ENCODE measurements around the gene PGA5. TPM values are rescaled to one million over a fixed set of nuclear protein-coding genes. Genes with fewer than 3 reads are reported as not detected.
"Not testable (repeated sequence)": the region's sequence is repeated elsewhere in the genome, so short reads cannot be mapped to it uniquely, and the experiment has no call there.

PGA5 gene
- total RNA-seq, 1 donor from 2014 or later: 2.9 TPM

DNA sequence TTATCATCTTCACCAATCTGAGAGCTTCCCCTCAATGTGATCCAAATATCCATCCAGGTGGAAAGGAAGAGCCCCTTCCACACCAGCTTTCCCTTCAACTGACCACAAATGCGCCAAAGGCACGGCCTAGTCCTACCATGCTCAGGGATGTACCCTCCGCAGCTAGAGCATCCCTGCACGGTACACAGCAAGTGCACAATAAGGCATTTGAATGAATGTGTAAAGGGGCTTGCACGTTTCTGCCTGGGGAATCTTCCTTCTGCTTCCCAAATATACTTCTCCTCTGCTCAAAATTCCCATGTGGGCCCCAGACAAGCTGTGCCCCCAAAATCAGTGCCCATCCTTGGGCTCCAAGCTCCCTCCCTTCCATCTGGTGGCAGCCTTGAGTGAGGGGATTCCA lies 22.0 kb upstream of the PGA5 start:
- H3K36me3 Mint-ChIP-seq, H3K9me3 Mint-ChIP-seq, H3K4me3 Mint-ChIP-seq: not testable (repeated sequence)

DNA sequence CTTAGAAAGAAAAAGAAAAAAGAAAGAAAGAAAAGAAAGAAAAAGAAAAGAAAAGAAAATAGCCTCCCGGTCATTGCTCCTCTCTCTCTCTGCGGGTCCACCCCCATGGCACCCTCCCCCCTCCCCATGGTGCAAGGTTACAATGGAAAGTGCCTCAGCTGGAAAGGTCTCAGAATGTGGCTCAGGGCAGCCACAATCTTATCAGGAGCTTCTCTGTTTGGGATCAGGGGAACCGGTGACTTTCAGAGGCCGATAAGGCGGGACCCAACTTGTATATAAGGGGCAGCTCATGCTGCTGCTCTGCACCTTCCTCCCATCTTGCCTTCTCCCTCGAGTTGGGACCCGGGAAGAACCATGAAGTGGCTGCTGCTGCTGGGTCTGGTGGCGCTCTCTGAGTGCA lies 18.9 kb upstream of the PGA5 start, which contains the start of gene PGA4:
TSS of gene PGA4 (plus strand) at position 301 of the 400 bp plus-strand sequence. CDS start at position 355, 54 bp downstream.
- not testable (repeated sequence) for H3K36me3 Mint-ChIP-seq; DNase-seq (ENCODE audit: extremely low spot score, unreplicated experiment); H3K4me3 Mint-ChIP-seq; H3K27ac Mint-ChIP-seq; H3K27me3 Mint-ChIP-seq; H3K4me1 Mint-ChIP-seq (ENCODE audit: unreplicated experiment); H3K9me3 Mint-ChIP-seq

More for the DNA sequence above, 22.0 kb upstream of the PGA5 start:
- H3K4me1 Mint-ChIP-seq (ENCODE audit: unreplicated experiment); H3K27ac Mint-ChIP-seq; H3K27me3 Mint-ChIP-seq; DNase-seq (ENCODE audit: extremely low spot score, unreplicated experiment): not testable (repeated sequence)

DNA sequence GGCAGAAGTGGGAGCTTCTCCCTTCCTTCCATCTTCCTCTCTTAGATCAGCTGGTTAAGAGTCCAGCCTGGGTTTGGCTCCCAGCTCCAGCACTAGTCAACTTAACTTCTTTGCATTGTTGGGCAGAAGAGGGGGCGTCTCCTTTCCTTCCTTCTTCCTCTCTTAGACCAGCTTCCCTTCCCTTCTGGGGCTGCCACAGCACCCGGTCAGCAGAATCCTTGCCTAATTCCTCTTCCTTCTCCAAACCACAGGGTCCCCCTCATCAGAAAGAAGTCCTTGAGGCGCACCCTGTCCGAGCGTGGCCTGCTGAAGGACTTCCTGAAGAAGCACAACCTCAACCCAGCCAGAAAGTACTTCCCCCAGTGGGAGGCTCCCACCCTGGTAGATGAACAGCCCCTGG lies 18.3 kb upstream of the PGA5 start:
- not testable (repeated sequence) for H3K27me3 Mint-ChIP-seq; H3K27ac Mint-ChIP-seq; H3K4me3 Mint-ChIP-seq; H3K9me3 Mint-ChIP-seq; DNase-seq (ENCODE audit: extremely low spot score, unreplicated experiment); H3K36me3 Mint-ChIP-seq; H3K4me1 Mint-ChIP-seq (ENCODE audit: unreplicated experiment)

DNA sequence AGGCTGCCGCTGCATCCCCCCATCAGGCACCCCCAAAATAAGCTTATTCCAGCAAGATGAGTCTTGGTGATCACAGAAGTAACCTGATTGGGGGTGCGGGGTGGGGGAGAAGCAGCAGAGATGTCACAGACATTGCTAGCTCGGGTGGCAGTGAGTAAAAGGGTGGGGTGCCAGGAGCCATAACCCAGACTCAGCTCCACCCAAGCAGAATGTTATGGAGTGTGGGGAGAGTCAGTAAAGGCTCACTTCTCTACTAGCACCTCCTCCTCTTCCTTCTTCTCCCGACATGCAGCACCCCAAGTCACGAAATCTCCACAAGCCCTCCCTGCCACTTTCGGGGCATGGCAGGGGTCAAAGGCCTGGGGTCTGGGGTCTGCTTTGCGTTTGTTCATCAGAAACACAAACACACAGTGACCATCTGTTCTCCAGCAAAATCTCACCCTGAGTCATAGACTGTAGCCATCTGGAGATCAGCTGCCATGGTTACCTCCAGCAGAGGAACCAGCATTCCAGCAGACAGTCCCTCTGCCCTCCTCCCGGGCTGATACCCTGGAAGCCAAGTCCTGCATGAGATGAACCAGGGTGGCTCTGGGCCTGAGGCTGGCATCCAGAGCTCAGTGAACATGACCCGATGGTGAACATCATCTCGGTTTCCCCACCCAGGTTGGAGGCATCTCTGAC lies 14.4 kb upstream of the PGA5 start:
- H3K4me1 Mint-ChIP-seq (ENCODE audit: unreplicated experiment); DNase-seq (ENCODE audit: extremely low spot score, unreplicated experiment); H3K36me3 Mint-ChIP-seq; H3K9me3 Mint-ChIP-seq; H3K27me3 Mint-ChIP-seq; H3K4me3 Mint-ChIP-seq; H3K27ac Mint-ChIP-seq: not testable (repeated sequence)

DNA sequence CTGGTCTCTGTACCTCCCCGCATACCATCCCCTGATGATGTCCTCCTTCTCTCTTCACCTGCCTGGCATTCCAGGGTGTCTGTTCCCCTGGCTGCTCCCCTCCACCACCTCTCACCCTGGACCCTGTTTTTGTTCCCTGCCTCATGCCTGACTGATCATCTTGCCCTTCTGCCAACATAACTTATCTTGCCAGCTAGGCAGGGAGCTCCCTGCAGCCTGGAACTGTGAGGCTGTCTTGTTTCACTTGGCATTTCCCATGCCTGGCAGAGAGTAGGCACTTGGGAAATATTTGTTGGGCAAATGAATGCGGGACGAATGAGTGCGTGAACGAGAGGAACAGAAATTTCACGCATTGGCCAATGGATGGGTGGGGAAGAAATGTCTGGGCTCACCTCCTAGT lies 11.5 kb upstream of the PGA5 start:
- H3K9me3 Mint-ChIP-seq; DNase-seq (ENCODE audit: extremely low spot score, unreplicated experiment); H3K36me3 Mint-ChIP-seq; H3K4me1 Mint-ChIP-seq (ENCODE audit: unreplicated experiment); H3K27ac Mint-ChIP-seq; H3K4me3 Mint-ChIP-seq; H3K27me3 Mint-ChIP-seq: not testable (repeated sequence)

DNA sequence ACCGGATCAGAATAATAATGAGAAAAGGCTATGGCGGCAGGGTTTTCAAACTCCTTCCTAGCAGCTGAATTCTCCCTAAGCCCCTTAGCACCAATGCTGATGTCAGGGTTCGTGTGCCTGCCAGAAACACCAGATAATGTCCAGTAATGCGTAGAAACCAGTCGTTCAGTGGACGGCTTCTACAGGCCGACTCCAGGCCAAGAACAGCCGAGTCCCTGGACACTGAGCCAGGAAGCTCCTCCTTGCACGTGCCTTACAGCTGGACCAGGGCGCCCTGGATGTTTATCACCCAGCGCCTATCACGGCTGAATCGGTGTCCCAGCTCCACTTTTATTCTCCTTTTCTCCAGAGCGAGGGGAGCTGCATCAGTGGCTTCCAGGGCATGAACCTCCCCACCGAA lies 9.9 kb upstream of the PGA5 start:
- not testable (repeated sequence) for H3K4me3 Mint-ChIP-seq; H3K27ac Mint-ChIP-seq; DNase-seq (ENCODE audit: extremely low spot score, unreplicated experiment); H3K27me3 Mint-ChIP-seq; H3K36me3 Mint-ChIP-seq; H3K4me1 Mint-ChIP-seq (ENCODE audit: unreplicated experiment); H3K9me3 Mint-ChIP-seq

DNA sequence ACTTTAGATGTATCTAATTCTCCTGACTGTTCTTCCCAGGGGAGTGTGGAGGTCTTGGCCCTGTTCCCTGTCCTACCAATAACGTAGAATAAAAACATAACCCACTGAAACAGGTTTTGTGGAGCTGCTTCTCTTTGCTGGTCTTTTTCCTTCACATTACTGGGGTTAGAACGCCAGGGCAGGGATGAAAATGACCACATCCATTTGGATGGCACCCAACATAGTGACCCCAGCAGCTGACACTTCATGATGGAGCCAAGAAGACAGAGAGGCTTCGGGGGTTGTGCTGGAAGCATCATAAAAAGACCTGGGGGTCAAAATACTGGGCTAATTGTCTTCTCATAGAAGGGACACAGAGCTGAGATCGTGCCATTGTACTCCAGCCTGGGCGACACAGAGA lies 9.4 kb upstream of the PGA5 start:
- not testable (repeated sequence) for DNase-seq (ENCODE audit: extremely low spot score, unreplicated experiment); H3K27ac Mint-ChIP-seq; H3K36me3 Mint-ChIP-seq; H3K27me3 Mint-ChIP-seq; H3K4me1 Mint-ChIP-seq (ENCODE audit: unreplicated experiment); H3K9me3 Mint-ChIP-seq; H3K4me3 Mint-ChIP-seq

DNA sequence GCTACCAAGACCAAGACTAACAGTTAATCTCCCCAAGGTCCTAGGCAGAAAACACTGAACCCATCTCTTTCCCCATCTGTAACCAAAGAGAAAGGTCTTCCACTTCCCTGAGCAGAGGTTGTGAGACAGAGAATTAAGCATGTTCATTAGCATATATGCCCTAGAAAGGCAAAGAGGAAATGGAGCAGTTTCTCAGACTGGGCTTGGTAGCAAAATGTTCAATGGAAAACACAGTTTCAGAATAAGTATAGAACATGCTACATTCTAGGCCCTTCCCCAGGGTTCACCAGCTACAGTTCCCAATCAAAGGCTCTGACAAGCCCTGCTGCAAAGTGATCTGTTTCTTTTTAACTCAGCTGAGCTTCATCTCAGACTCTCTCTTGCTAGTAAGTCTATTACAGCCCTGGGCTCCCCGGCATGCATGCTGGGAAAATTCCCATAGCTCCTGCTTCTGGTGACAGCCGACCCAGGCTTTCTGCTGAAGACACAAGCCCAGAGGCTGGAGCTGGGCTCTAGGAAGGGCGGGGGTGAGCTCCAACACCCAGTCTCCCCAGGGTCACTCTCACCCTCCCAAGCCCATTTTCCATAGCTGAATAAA lies 8.3 kb upstream of the PGA5 start:
- not testable (repeated sequence) for H3K9me3 Mint-ChIP-seq; H3K27ac Mint-ChIP-seq; H3K27me3 Mint-ChIP-seq; H3K4me3 Mint-ChIP-seq; H3K36me3 Mint-ChIP-seq; H3K4me1 Mint-ChIP-seq (ENCODE audit: unreplicated experiment); DNase-seq (ENCODE audit: extremely low spot score, unreplicated experiment)

DNA sequence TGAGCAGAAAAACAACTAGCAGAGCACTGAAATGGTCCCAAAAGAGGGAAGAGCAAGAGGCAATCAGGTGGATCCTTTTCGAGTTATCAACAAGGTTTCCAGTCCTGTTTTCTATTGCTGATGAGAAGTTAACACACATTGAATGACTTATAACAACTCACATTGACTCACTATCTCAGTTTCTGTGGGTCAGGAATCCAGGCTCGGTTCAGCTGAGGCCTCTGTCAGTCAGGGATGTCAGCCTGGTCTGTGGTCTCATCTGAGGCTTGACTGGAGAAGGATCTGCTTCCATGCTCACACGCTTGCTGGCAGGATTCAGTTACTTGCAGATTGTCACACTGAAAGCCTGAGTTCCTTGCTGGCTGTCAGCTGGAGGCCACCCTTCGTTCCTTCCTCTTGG lies 3.8 kb upstream of the PGA5 start:
- H3K36me3 Mint-ChIP-seq; H3K4me3 Mint-ChIP-seq; H3K9me3 Mint-ChIP-seq; DNase-seq (ENCODE audit: extremely low spot score, unreplicated experiment); H3K27me3 Mint-ChIP-seq; H3K4me1 Mint-ChIP-seq (ENCODE audit: unreplicated experiment); H3K27ac Mint-ChIP-seq: not testable (repeated sequence)

DNA sequence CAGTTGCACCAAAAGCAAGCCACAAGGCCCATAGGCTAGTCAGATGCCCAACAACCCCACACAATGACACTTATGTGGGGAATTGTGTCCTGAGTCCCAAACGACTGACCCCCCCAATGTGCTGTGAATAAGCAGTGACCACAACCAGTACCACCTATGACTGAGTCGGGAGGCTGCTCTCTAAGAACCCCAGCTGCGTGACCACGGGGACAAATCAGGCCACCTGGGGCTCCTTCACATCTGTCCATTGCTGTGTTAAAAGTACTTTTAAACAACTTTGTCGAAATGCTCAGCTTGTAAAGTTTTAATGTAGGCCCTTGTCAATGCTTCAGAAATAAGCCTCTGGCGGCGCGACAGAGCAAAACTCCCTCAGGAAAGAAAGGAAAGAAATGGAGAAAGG lies 687 bp upstream of the PGA5 start:
- H3K27ac Mint-ChIP-seq; DNase-seq (ENCODE audit: extremely low spot score, unreplicated experiment); H3K9me3 Mint-ChIP-seq; H3K27me3 Mint-ChIP-seq; H3K4me3 Mint-ChIP-seq; H3K4me1 Mint-ChIP-seq (ENCODE audit: unreplicated experiment); H3K36me3 Mint-ChIP-seq: not testable (repeated sequence)

DNA sequence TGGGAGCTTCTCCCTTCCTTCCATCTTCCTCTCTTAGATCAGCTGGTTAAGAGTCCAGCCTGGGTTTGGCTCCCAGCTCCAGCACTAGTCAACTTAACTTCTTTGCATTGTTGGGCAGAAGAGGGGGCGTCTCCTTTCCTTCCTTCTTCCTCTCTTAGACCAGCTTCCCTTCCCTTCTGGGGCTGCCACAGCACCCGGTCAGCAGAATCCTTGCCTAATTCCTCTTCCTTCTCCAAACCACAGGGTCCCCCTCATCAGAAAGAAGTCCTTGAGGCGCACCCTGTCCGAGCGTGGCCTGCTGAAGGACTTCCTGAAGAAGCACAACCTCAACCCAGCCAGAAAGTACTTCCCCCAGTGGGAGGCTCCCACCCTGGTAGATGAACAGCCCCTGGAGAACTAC lies 551 bp downstream of the PGA5 start:
- not testable (repeated sequence) for H3K27ac Mint-ChIP-seq; H3K36me3 Mint-ChIP-seq; H3K4me3 Mint-ChIP-seq; DNase-seq (ENCODE audit: extremely low spot score, unreplicated experiment); H3K27me3 Mint-ChIP-seq; H3K9me3 Mint-ChIP-seq; H3K4me1 Mint-ChIP-seq (ENCODE audit: unreplicated experiment)

DNA sequence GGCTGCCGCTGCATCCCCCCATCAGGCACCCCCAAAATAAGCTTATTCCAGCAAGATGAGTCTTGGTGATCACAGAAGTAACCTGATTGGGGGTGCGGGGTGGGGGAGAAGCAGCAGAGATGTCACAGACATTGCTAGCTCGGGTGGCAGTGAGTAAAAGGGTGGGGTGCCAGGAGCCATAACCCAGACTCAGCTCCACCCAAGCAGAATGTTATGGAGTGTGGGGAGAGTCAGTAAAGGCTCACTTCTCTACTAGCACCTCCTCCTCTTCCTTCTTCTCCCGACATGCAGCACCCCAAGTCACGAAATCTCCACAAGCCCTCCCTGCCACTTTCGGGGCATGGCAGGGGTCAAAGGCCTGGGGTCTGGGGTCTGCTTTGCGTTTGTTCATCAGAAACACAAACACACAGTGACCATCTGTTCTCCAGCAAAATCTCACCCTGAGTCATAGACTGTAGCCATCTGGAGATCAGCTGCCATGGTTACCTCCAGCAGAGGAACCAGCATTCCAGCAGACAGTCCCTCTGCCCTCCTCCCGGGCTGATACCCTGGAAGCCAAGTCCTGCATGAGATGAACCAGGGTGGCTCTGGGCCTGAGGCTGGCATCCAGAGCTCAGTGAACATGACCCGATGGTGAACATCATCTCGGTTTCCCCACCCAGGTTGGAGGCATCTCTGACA lies 4.4 kb downstream of the PGA5 start:
- not testable (repeated sequence) for H3K27ac Mint-ChIP-seq; H3K4me3 Mint-ChIP-seq; H3K4me1 Mint-ChIP-seq (ENCODE audit: unreplicated experiment); H3K27me3 Mint-ChIP-seq; DNase-seq (ENCODE audit: extremely low spot score, unreplicated experiment); H3K36me3 Mint-ChIP-seq; H3K9me3 Mint-ChIP-seq

DNA sequence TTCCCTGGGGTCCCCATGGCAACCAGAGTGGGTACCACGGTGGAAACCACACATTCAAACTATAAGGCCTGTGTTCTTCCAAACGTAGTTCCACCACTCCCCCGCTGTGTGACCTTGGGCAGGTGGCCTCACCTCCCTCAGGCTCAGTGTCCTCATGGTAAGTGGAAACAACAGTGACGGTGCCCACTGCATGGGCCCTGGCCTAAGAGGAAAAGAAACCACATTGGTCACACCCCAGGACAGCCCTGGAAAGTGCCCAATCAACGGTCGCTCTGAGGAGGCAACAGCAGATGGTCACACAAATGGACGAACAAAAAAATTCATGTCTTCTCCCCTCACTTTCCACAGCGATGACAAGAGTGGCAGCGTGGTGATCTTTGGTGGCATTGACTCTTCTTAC lies 7.1 kb downstream of the PGA5 start:
- not testable (repeated sequence) for H3K27ac Mint-ChIP-seq; H3K4me3 Mint-ChIP-seq; DNase-seq (ENCODE audit: extremely low spot score, unreplicated experiment)

DNA sequence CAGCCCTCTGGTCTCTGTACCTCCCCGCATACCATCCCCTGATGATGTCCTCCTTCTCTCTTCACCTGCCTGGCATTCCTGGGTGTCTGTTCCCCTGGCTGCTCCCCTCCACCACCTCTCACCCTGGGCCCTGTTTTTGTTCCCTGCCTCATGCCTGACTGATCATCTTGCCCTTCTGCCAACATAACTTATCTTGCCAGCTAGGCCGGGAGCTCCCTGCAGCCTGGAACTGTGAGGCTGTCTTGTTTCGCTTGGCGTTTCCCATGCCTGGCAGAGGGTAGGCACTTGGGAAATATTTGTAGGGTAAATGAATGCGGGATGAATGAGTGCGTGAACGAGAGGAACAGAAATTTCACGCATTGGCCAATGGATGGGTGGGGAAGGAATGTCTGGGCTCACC lies 8.2 kb downstream of the PGA5 start:
- H3K9me3 Mint-ChIP-seq; H3K4me3 Mint-ChIP-seq; H3K27ac Mint-ChIP-seq; H3K4me1 Mint-ChIP-seq (ENCODE audit: unreplicated experiment); H3K36me3 Mint-ChIP-seq; DNase-seq (ENCODE audit: extremely low spot score, unreplicated experiment); H3K27me3 Mint-ChIP-seq: not testable (repeated sequence)

More for the DNA sequence above, 7.1 kb downstream of the PGA5 start:
- H3K27me3 Mint-ChIP-seq; H3K4me1 Mint-ChIP-seq (ENCODE audit: unreplicated experiment); H3K9me3 Mint-ChIP-seq; H3K36me3 Mint-ChIP-seq: not testable (repeated sequence)
